K562 (cell line): ENCODE results near the gene ADCYAP1. TPM values are rescaled to one million over a fixed set of nuclear protein-coding genes. Genes with fewer than 3 reads are reported as not detected.

Source experiments
- CBX5 ChIP-seq: IDR thresholded peaks from 2 replicates; pipeline ENCODE4 v1.6.1; 2014; ENCODE audit warnings: low read depth, borderline replicate concordance
- CCAR2 ChIP-seq: fragments of 200-400 bp; formaldehyde crosslinking; IDR thresholded peaks from 2 replicates; pipeline ENCODE4 v1.6.1; 2017; ENCODE audit warnings: mild to moderate bottlenecking, low read depth, low read length
- CHD1 ChIP-seq: fragments of 200-600 bp; sonication (generic); IDR thresholded peaks from one replicate; pipeline ENCODE4 v1.6.1; 2012; ENCODE audit warnings: mild to moderate bottlenecking, moderate library complexity, low read length, inconsistent platforms
- CTCF ChIP-seq, 3 experiments: IDR thresholded peaks in 2 of 3; conservative IDR thresholded peaks in 1 of 3; 2 replicates each; pipeline ENCODE4 v1.5.1; 2011 to 2012; ENCODE audit warnings: low read length in 3 of 3, mild to moderate bottlenecking in 3 of 3, control low read depth in 2 of 3, improper control_type of control experiment in 1 of 3, inconsistent platforms in 1 of 3, low read depth in 1 of 3, mixed read lengths in 1 of 3, moderate library complexity in 1 of 3; ENCODE audit not compliant: insufficient read depth in 2 of 3
- HMGXB4 ChIP-seq: sonication (generic); formaldehyde crosslinking; IDR thresholded peaks from 2 replicates; pipeline ENCODE4 v1.8.1; 2023; ENCODE audit warnings: mild to moderate bottlenecking, missing genetic modification reagents
- MBD1 ChIP-seq: fragments of 250-450 bp; sonication (Bioruptor Pico); IDR thresholded peaks from 2 replicates; pipeline ENCODE4 v1.8.0; 2022; ENCODE audit warnings: inconsistent platforms
- RFX5 ChIP-seq: IDR thresholded peaks from 2 replicates; pipeline ENCODE4 v1.6.1; 2011; ENCODE audit warnings: low read depth, mild to moderate bottlenecking, improper control_type of control experiment, low read length
- RNF2 ChIP-seq: sonication (generic); IDR thresholded peaks from 2 replicates; pipeline ENCODE4 v1.6.1; 2016
- SREBF1 ChIP-seq: fragments of 150-350 bp; IDR thresholded peaks from 2 replicates; pipeline ENCODE4 v1.6.1; 2014; ENCODE audit warnings: antibody characterized with exemption, low read depth, low read length, borderline replicate concordance
- TGIF2 ChIP-seq: sonication (generic); formaldehyde crosslinking; IDR thresholded peaks from 2 replicates; pipeline ENCODE4 v1.8.1; 2022; ENCODE audit warnings: mild to moderate bottlenecking, missing genetic modification reagents, moderate library complexity
- ZNF407 ChIP-seq: fragments of 450-650 bp; IDR thresholded peaks from 2 replicates; pipeline ENCODE4 v1.6.1; 2016; ENCODE audit warnings: low read depth
- polyA plus RNA-seq, 8 experiments: library from polyadenylated mRNA; depleted of rRNA in 4 of 8; stranded (reverse) in 5 of 8; unstranded in 3 of 8; fragments of >200 nt; fragmentation: Nextera tagmentation in 2 of 8; fragmentation: Illumina TruSeq in 1 of 8; extraction: Ambion mirVana in 2 of 8; extraction: Trizol in 1 of 8; gene quantifications; 2 replicates each; pipeline versions ENCODE4 v1.2.1 to v1.2.3, GENCODE V29; 2011 to 2014; ENCODE audit warnings: inconsistent platforms in 1 of 8, missing spikeins in 1 of 8
- total RNA-seq, 7 experiments: library from RNA; depleted of rRNA in 6 of 7; stranded (reverse); fragments of >200 nt in 6 of 7; fragmentation: Illumina TruSeq in 2 of 7; extraction: Trizol in 2 of 7; gene quantifications; 2 replicates each; pipeline versions ENCODE4 v1.2.1 to v1.2.3, GENCODE V29; 2011 to 2021; ENCODE audit warnings: low replicate concordance in 1 of 7

ADCYAP1 gene
- total and polyA plus RNA-seq, 9 of the 15 experiments (the other 6 are each of a cell fraction or from before 2014, with no cell fraction given), result 0.03 TPM; not detected in 8

DNA sequence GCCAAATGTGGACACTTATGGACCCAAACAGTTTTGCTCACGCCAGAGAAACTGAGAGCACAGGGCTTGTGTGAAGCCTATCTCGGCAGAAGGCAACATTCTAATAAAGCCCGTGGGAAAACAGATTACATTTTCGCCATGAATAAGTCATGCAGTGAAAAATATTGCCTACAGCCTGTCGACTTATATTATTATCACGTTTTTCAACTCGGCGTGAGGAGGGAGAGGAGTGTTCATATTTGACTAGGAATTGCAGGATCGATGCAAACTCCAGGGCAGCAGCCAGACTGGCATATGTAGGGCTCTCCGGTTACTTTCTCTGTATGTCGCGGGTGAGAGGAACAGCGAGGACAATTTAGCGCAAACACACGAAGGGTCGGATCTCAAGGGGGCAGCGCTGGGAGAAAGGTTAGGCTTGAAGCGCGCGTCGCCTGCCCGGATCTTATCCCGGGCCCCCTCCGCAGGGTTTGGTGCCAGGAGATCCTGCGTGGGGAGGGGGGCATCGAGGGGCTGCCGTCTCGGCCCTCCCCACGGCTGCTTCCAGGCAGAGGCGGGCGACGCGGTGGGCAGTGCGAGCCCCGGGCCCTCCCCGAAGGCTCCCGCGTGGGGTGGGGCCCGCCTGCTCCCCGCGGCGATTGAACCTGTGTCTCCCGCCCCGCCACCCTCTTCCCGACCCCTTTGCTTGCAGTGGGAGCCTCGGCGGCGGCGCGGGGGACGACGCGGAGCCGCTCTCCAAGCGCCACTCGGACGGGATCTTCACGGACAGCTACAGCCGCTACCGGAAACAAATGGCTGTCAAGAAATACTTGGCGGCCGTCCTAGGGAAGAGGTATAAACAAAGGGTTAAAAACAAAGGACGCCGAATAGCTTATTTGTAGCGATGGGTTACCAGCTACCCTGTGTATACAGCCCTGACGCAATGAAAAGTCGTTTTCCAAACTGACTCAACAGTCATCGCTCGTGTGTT is 4.4 kb downstream of the ADCYAP1 start (continued):
- TF ChIP-seq CCAR2 (no peak), HMGXB4 (no peak), CTCF (IDR thresholded peaks at IDR 0.05 in 2 of 3, conservative IDR thresholded peaks at IDR 0.05 in 1 of 3; ENCODE audit: insufficient read depth in 2 of 3, low read depth in 1 of 3, low read length in 3 of 3) (no peak), CBX5 (no peak), RNF2 (peak; percentile 57; the same call in 1 of the 2 replicates), RFX5 (no peak), MBD1 (CRISPR knock-in tag) (no peak), SREBF1 (no peak), TGIF2 (CRISPR knock-in tag) (0 out of 2 replicates have a peak, but pooled peaks have one; percentile 35), ZNF407 (no peak), CHD1 (no peak)
